ENCODE data around the gene CARS1. TPM values are rescaled to one million over a fixed set of nuclear protein-coding genes. Genes with fewer than 3 reads are reported as not detected.
"Not testable (repeated sequence)": the region's sequence is repeated elsewhere in the genome, so short reads cannot be mapped to it uniquely, and the experiment has no call there.

The CARS1 gene
- total RNA-seq, 2 donors from 2014 or later, result 86.2 to 87.2 TPM

GRCh38 chr11:3077846-3078440 lies 20.7 kb upstream of the CARS1 start:
- H3K27ac Mint-ChIP-seq, result no peak overlapping the region
- H3K9me3 Mint-ChIP-seq, result no peaks in the 10 kb centered on the region
- DNase-seq (ENCODE audit: low spot score in 2 of 2) (no peak), ATAC-seq (no peak)
- no peaks in the 10 kb centered on the region for H3K36me3 Mint-ChIP-seq

GRCh38 chr11:3077189-3077836 lies 20.1 kb upstream of the CARS1 start:
- Mint-ChIP-seq H3K9me3 (no peaks in the 10 kb centered on the region), H3K36me3 (no peaks in the 10 kb centered on the region), H3K27ac (no peak overlapping the region)
- DNase-seq (ENCODE audit: low spot score in 2 of 2) (no peak), ATAC-seq (no peak)

DNA sequence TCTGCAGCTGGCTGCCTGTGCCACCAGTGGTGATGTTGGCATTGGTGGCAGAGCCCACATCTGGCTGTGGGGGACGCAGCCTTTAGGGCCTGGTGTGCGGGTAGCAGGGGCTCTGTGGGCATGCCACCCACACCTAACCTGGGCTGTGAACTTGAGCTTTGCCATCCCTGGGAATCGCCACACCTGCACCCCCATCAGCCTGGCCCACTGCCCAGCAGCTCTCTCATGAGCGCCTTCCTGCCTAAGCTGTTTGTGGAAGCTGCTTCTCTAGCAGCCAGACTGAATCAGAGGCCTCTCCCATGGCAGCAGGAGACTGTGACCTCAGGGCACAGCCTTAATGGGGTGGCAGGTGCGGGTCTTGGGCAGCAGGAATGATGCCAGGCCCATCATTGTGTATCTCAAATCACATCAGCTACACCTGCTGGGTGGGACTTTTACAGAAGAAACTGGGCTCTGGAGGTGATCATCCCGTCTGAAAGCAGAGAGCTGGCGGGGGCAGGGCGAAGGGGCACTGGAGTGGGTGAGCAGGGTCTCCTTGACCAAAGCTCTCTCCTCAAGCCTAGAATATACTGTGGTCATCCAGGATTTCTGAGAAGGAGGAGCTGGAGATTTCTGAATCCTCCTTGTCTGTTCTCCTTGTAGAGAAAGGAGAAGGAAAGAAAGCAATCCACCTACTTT lies 17.8 kb upstream of the CARS1 start:
- no peak for ATAC-seq
- no peaks in the 10 kb centered on the region for H3K36me3 Mint-ChIP-seq
- no peaks in the 10 kb centered on the region for H3K9me3 Mint-ChIP-seq
- H3K27ac Mint-ChIP-seq, result no peak overlapping the region
- DNase-seq (ENCODE audit: low spot score in 2 of 2), result no peak

DNA sequence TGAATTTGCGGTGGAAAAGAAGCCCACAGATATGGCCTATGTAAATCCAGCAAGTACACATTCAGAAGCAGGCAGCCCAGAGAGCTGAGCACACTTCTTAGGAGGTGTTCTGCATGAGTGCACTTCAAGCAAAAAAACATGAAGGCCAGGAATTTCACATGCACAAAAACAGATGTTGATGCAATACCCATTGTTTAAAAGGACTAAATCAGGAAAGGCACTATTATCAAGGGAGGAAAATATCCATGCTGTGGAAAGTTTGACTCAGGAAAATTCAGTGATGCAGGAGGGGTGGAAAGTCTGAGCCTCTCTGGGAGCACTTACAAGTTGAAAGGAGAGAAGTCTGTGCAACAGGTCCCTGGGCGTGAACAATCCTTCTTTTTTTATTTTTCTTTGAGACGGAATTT lies 15.8 kb upstream of the CARS1 start:
- no peaks in the 10 kb centered on the region for H3K9me3 Mint-ChIP-seq
- no peaks in the 10 kb centered on the region for H3K36me3 Mint-ChIP-seq
- ATAC-seq (no peak), DNase-seq (ENCODE audit: low spot score in 2 of 2) (no peak)
- H3K27ac Mint-ChIP-seq, result no peak overlapping the region

- no peak overlapping the region for H3K27ac Mint-ChIP-seq
- no peaks in the 10 kb centered on the region for H3K36me3 Mint-ChIP-seq
Measured at GRCh38 chr11:3069425-3069824, 12.2 kb upstream of the CARS1 start.

DNA sequence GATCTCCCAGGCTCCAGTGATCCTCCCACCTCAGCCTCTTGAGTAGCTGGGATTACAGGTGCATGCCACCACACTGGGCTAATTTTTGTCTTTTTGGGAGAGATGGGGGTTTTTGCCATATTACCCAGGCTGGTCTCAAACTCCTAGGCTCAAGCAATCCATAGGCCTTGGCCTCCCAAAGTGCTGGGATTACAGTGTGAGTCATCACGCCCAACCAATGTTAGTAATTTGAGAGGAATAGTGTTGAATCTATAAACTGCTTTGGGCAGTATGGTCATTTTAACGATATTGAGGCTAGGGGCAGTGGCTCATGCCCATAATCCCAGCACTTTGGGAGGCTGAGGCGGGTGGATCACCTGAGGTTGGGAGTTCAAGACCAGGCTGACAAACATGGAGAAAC lies 9.1 kb upstream of the CARS1 start:
- DNase-seq (ENCODE audit: low spot score in 2 of 2); H3K27ac Mint-ChIP-seq; H3K9me3 Mint-ChIP-seq; ATAC-seq; H3K36me3 Mint-ChIP-seq: not testable (repeated sequence)

More at GRCh38 chr11:3069425-3069824, 12.2 kb upstream of the CARS1 start:
- no peak for ATAC-seq
- no peaks in the 10 kb centered on the region for H3K9me3 Mint-ChIP-seq
- no peak for DNase-seq (ENCODE audit: low spot score in 2 of 2)

GRCh38 chr11:3064709-3065108 lies 7.5 kb upstream of the CARS1 start:
- H3K36me3 Mint-ChIP-seq; DNase-seq (ENCODE audit: low spot score in 2 of 2); ATAC-seq; H3K9me3 Mint-ChIP-seq; H3K27ac Mint-ChIP-seq: not testable (repeated sequence)

DNA sequence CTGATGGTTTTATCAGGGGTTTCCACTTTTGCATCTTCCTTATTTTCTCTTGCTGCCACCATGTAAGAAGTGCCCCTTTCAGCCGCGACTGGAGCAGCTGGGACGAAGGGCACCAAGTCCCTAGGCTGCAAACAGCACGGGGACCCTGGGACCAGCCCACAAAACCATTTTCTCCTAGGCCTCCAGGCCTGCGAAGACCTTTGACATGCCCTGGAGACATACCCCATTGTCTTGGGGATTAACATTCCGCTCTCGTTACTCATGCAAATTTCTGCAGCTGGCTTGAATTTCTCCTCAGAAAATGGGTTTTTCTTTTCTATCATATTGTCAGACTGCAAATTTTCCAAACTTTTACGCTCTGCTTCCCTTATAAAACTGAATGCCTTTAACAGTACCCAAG lies 6.7 kb upstream of the CARS1 start:
- peak overlapping the region in 1 of 2 donors; percentile 12 for H3K27ac Mint-ChIP-seq
- not testable (repeated sequence) for H3K36me3 Mint-ChIP-seq; ATAC-seq; DNase-seq (ENCODE audit: low spot score in 2 of 2); H3K9me3 Mint-ChIP-seq

DNA sequence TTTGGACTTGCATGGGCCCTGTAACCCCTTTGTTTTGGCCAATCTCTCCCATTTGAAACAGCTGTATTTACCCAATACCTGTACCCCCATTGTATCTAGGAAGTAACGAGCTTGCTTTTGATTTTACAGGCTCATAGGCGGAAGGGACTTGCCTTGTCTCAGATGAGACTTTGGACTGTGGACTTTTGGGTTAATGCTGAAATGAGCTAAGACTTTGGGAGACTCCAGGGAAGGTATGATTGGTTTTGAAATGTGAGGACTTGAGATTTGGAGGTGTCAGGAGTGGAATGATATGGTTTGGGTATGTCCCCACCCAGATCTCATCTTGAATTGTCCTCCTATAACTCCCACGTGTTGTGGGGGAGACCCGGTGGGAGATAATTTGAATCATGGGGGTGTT lies 6.2 kb upstream of the CARS1 start:
- ATAC-seq; H3K9me3 Mint-ChIP-seq; DNase-seq (ENCODE audit: low spot score in 2 of 2); H3K36me3 Mint-ChIP-seq; H3K27ac Mint-ChIP-seq: not testable (repeated sequence)

DNA sequence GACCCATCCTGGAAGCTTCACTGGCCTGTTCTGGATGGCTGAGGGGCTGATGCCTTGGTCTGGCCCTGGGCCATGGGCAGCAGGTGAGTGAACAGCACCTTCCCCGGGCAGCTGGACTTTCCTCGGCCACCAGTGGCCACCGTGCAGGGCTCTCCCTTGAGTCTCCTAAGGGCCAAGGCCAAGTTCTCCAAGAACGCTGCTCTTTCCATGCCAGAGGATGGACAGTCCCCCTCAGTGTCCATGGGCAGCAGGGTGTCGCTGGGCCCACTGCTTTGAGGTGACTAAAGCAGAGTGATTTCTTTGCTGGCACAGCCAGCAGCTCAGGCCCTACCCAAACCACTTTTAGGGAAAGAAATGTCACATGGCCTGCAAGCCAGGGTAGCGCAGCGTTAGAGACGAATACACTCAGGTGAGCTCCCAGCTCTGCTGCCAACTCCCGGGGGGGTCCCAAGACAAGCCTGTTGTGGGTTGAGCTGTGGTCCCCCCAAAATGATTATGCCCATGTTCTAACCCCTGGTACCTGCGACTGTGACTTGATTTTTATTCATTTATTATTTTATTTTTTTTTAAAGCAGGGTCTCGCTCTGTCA lies 3.3 kb upstream of the CARS1 start:
- no peaks in the 10 kb centered on the region for H3K9me3 Mint-ChIP-seq
- DNase-seq (ENCODE audit: low spot score in 2 of 2) (no peak), ATAC-seq (no peak)
- H3K27ac Mint-ChIP-seq, result no peak overlapping the region
- peaks cover 0 to 6% of the 10 kb centered on the region in 2 donors for H3K36me3 Mint-ChIP-seq

GRCh38 chr11:3058753-3059664 lies 1.8 kb upstream of the CARS1 start:
- DNase-seq (ENCODE audit: low spot score in 2 of 2), result no peak
- no peaks in the 10 kb centered on the region for H3K9me3 Mint-ChIP-seq
- H3K36me3 Mint-ChIP-seq, result peaks cover 0 to 10% of the 10 kb centered on the region in 2 donors
- ATAC-seq, result no peak
- no peak overlapping the region for H3K27ac Mint-ChIP-seq

DNA sequence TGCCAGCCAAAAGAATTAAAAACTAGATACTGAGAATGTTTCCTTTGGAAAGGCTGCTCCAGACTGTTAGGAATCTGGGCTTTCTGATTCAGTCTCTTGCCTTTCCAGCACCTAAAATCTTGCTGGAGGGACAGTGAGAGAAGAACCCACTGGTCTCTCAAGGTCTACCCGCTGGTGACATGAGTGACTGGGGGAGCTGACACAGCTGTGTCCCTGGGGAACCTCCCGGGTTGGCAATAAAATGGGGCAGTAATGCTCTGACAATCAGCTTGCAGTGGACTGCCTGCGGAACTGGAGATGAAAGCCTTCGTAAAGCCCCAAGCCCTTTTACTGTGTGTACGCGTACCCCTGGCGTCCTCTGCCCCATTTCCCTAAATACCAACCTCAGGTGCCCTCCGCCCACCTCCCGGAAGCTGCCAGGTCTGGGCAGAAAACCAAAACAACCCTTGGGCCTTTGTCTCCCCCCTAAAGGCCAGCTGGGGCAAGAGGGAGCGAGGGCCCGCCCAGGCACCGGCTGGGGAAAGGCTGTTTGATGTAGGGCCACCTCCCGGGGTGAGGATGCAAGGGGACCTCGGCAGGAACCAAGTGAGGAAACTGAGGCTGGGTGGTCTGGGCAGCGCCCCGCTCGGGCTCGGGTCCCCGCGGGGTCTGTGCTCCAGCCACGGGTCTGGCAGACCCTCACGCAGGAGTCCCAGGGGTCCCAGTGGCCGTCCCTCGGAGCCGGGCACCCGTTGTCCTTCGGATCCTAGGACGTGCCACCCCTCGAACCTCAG lies 741 bp downstream of the CARS1 start:
- no peaks in the 10 kb centered on the region for H3K9me3 Mint-ChIP-seq
- ATAC-seq, result peak in 1 of 2 donors; percentile 21
- H3K27ac Mint-ChIP-seq, result peak overlapping the region; percentile 90 to 92
- H3K36me3 Mint-ChIP-seq, result peaks cover 0 to 14% of the 10 kb centered on the region in 2 donors
- DNase-seq (ENCODE audit: low spot score in 2 of 2), result peak in 1 of 2 donors; percentile 23

DNA sequence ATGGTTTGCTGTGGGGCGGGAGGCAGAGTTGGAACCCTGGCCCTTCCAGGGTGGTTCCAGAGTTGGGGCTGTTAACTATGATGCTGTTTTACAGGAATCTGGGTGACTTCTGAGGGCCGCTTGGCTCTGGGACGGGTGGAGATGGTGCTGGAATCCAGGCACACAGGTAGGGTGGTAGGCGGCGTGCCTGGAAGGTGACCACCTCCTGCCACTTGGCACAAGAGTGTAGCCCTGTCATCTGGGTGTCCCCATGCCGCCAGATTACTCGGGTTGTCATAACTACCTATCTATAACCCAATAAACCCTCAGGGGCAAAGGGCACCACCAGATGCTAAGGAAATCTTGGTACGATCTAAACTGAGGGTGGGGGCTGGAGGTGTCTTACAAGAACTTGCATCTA lies 1.3 kb downstream of the CARS1 start:
- peaks cover 0 to 14% of the 10 kb centered on the region in 2 donors for H3K36me3 Mint-ChIP-seq
- H3K9me3 Mint-ChIP-seq, result no peaks in the 10 kb centered on the region
- no peak for DNase-seq (ENCODE audit: low spot score in 2 of 2)
- peak overlapping the region; percentile 82 to 90 for H3K27ac Mint-ChIP-seq
- ATAC-seq, result no peak

- H3K27ac Mint-ChIP-seq, result peak overlapping the region in 1 of 2 donors; percentile 3
- ATAC-seq (no peak), DNase-seq (ENCODE audit: low spot score in 2 of 2) (no peak)
- peaks cover 0 to 14% of the 10 kb centered on the region in 2 donors for H3K36me3 Mint-ChIP-seq
- H3K9me3 Mint-ChIP-seq, result no peaks in the 10 kb centered on the region
Measured at GRCh38 chr11:3052567-3052966, 4.7 kb downstream of the CARS1 start.

DNA sequence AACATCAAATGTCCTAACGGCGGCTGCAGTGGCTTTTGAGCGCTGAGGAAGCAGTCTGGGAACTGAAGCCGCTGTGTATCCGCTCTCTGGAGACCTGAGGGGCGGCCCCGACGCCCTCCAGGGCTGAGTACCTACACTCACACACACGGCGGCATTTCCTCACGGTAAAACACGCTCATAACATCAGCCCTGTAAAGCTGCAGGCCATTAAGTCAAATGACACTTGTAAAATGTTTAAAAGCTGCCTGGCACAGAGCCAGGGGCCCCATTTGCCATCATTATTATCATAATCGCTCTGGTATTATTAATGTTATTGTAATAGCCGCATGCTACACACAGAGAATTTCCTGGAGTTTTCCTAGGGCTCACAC lies 5.1 kb downstream of the CARS1 start:
- Mint-ChIP-seq H3K27ac (no peak overlapping the region), H3K36me3 (peaks cover 0 to 14% of the 10 kb centered on the region in 2 donors), H3K9me3 (no peaks in the 10 kb centered on the region)
- DNase-seq (ENCODE audit: low spot score in 2 of 2) (no peak), ATAC-seq (no peak)

All from activated naive CD4-positive, alpha-beta T cell treated with anti-CD3 and anti-CD28 coated beads, Interleukin-2, amount 50 U/mL, for 72 hours (primary cell).